Panc1 (cell line): Measurements from ENCODE around the gene LITAF. TPM values are rescaled to one million over a fixed set of nuclear protein-coding genes. Genes with fewer than 3 reads are reported as not detected.

Experiments used
- ATAC-seq: fragments of 200-7000 bp; cut with Tn5 transposase; 2 replicates; pipeline ENCODE4 v1.9.1; 2020; ENCODE audit warnings: mild to moderate bottlenecking, moderate library complexity
- BruUV-seq: library from RNA; stranded (reverse); fragments of 400-500 nt; replicated peaks from 2 replicates; lab custom pipeline; 2021; lab: Mats Ljungman, UMichigan
- CTCF ChIA-PET: fragments of 300-600 bp; sonication (Branson Sonifier 250); formaldehyde crosslinking; loops from one replicate; lab custom pipeline; 2022; ENCODE audit warnings: antibody characterized with exemption; lab: Charles Lee
- POLR2A ChIA-PET: fragments of 300-600 bp; sonication (Branson Sonifier 250); formaldehyde crosslinking; loops from one replicate; lab custom pipeline; 2022; ENCODE audit warnings: antibody characterized with exemption; lab: Charles Lee
- DNase-seq: peaks from one replicate; pipeline ENCODE4 v3.0.0-alpha.2; 2010; ENCODE audit warnings: low read depth, low spot score
- H3K27ac ChIP-seq: 2 replicates; pipeline ENCODE4 v1.5.1; 2011; ENCODE audit warnings: mild to moderate bottlenecking, low read length, inconsistent platforms
- H3K27me3 ChIP-seq: fragments of 200-500 bp; sonication (Bioruptor generic); 2 replicates; pipeline ENCODE4 v1.6.0; 2014; ENCODE audit warnings: low read length, inconsistent platforms; ENCODE audit not compliant: control insufficient read depth, insufficient read depth
- H3K36me3 ChIP-seq: fragments of 200-500 bp; sonication (Bioruptor generic); 2 replicates; pipeline ENCODE4 v1.5.1; 2014; ENCODE audit warnings: inconsistent platforms, mild to moderate bottlenecking, low read length, moderate library complexity; ENCODE audit not compliant: control insufficient read depth, insufficient read depth
- H3K4me1 ChIP-seq: 2 replicates; pipeline ENCODE4 v1.5.1; 2011; ENCODE audit warnings: inconsistent platforms, mild to moderate bottlenecking, low read length, moderate library complexity; ENCODE audit not compliant: control insufficient read depth, insufficient read depth
- H3K4me3 ChIP-seq, 2 experiments: 2 replicates each; pipeline ENCODE4 v1.5.1; 2011 to 2012; ENCODE audit warnings: low read depth in 2 of 2, low read length in 2 of 2, mild to moderate bottlenecking in 2 of 2, inconsistent platforms in 1 of 2, moderate library complexity in 1 of 2
- H3K9me3 ChIP-seq: fragments of 200-500 bp; sonication (Bioruptor generic); 2 replicates; pipeline ENCODE4 v1.5.1; 2014; ENCODE audit warnings: low read depth, mild to moderate bottlenecking, inconsistent platforms, low read length, moderate library complexity; ENCODE audit not compliant: control insufficient read depth, insufficient read depth
- POLR2AphosphoS5 ChIP-seq: IDR thresholded peaks from 2 replicates; pipeline ENCODE4 v1.6.1; 2012; ENCODE audit warnings: mild to moderate bottlenecking, low read depth, low read length, moderate library complexity
- SIN3A ChIP-seq: IDR thresholded peaks from 2 replicates; pipeline ENCODE4 v1.6.1; 2012; ENCODE audit warnings: low read depth, mild to moderate bottlenecking, low read length, moderate library complexity, borderline replicate concordance; ENCODE audit not compliant: insufficient read depth
- TCF7L2 ChIP-seq: IDR thresholded peaks from 2 replicates; pipeline ENCODE4 v1.6.1; 2011; ENCODE audit warnings: mild to moderate bottlenecking, low read depth, low read length, inconsistent platforms
- in situ Hi-C: cut with HindIII; loops from 2 replicates; pipeline ENCODE4 v1.10.0; 2016; ENCODE audit warnings: low sequenced_read_pairs, low pct_unique_long_range_greater_than_20kb
- intact Hi-C: fragments of 100-400 bp; cut with micrococcal nuclease; formaldehyde crosslinking; loops from one replicate; pipeline ENCODE4 v1.10.0; 2022; ENCODE audit not compliant: unreplicated experiment
- total RNA-seq: library from RNA; stranded (reverse); gene quantifications from one replicate; pipeline ENCODE4 v1.2.1, GENCODE V29; 2021; ENCODE audit not compliant: unreplicated experiment
- TF ChIP-seq, protein P1 (sequence below), 2 experiments: IDR thresholded peaks; 2 replicates each; pipeline ENCODE4 v1.6.1; 2011 to 2012; ENCODE audit warnings: low read depth in 2 of 2, control low read depth in 1 of 2, low read length in 1 of 2, mild to moderate bottlenecking in 1 of 2, moderate library complexity in 1 of 2; ENCODE audit not compliant: insufficient read depth in 1 of 2
- TF ChIP-seq, protein P2 (sequence below): fragments of 450-650 bp; IDR thresholded peaks from 2 replicates; pipeline ENCODE4 v1.5.1; 2017; ENCODE audit warnings: mild to moderate bottlenecking

The LITAF gene
- total RNA-seq, 1 experiment from 2014 or later: 85.2 TPM

DNA sequence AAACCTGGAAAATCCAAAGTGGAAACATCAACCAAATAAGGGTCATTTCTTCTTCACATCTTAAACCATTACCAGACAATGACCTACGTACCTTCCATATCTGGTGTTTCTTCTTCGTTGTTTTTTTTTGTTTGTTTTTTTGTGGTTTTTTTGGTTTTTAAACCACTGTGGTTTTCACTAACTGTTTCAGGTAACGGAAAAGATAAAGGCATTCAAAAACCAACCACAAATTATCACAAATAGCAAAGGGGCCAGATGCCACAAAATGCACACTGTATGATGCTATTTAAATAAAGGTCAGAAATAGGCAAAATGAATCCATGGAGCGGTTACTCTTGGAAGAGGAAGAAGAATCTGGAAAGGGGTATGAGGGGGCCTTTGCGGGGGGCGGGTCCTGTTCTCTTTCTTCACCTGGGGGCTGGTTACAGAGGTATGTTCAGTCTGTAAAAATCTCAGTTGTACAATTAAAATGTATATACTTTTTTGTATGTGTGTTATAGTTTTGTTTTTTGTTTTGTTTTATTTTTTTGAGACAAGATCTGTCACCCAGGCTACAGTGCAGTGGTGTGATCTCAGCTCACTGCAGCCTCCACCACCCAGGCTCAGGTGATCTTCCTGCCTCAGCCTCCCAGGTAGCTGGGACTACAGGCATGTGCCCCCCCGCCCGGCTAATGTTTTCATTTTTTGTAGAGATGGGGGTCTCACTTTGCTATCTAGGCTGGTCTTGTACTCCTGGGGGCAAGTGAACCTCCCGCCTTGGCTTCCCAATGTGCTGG lies 29.6 kb downstream of the LITAF start:
- BruUV-seq: no TSS peak
- peaks cover 3% of the 10 kb centered on the region for H3K4me1 ChIP-seq
- ChIA-PET CTCF (no interaction called here), POLR2A (no interaction called here)
- H3K9me3 ChIP-seq: peaks cover 3% of the 10 kb centered on the region; the same call in 1 of the 2 replicates
- in situ Hi-C loops: no loop called here
- intact Hi-C loops: no loop called here
- no peak for TF ChIP-seq POLR2AphosphoS5
- TF ChIP-seq, protein P1, sequence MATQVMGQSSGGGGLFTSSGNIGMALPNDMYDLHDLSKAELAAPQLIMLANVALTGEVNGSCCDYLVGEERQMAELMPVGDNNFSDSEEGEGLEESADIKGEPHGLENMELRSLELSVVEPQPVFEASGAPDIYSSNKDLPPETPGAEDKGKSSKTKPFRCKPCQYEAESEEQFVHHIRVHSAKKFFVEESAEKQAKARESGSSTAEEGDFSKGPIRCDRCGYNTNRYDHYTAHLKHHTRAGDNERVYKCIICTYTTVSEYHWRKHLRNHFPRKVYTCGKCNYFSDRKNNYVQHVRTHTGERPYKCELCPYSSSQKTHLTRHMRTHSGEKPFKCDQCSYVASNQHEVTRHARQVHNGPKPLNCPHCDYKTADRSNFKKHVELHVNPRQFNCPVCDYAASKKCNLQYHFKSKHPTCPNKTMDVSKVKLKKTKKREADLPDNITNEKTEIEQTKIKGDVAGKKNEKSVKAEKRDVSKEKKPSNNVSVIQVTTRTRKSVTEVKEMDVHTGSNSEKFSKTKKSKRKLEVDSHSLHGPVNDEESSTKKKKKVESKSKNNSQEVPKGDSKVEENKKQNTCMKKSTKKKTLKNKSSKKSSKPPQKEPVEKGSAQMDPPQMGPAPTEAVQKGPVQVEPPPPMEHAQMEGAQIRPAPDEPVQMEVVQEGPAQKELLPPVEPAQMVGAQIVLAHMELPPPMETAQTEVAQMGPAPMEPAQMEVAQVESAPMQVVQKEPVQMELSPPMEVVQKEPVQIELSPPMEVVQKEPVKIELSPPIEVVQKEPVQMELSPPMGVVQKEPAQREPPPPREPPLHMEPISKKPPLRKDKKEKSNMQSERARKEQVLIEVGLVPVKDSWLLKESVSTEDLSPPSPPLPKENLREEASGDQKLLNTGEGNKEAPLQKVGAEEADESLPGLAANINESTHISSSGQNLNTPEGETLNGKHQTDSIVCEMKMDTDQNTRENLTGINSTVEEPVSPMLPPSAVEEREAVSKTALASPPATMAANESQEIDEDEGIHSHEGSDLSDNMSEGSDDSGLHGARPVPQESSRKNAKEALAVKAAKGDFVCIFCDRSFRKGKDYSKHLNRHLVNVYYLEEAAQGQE (IDR thresholded peaks at IDR 0.05; ENCODE audit: insufficient read depth in 1 of 2, low read depth in 2 of 2, low read length in 1 of 2): no peak
- TF ChIP-seq, protein P2, sequence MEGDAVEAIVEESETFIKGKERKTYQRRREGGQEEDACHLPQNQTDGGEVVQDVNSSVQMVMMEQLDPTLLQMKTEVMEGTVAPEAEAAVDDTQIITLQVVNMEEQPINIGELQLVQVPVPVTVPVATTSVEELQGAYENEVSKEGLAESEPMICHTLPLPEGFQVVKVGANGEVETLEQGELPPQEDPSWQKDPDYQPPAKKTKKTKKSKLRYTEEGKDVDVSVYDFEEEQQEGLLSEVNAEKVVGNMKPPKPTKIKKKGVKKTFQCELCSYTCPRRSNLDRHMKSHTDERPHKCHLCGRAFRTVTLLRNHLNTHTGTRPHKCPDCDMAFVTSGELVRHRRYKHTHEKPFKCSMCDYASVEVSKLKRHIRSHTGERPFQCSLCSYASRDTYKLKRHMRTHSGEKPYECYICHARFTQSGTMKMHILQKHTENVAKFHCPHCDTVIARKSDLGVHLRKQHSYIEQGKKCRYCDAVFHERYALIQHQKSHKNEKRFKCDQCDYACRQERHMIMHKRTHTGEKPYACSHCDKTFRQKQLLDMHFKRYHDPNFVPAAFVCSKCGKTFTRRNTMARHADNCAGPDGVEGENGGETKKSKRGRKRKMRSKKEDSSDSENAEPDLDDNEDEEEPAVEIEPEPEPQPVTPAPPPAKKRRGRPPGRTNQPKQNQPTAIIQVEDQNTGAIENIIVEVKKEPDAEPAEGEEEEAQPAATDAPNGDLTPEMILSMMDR: no peak
- TF ChIP-seq TCF7L2: no peak
- TF ChIP-seq SIN3A: no peak
- no peak for ATAC-seq
- H3K27me3 ChIP-seq: no peaks in the 10 kb centered on the region
- H3K4me3 ChIP-seq: no peak overlapping the region
- H3K27ac ChIP-seq: no peak overlapping the region
- no peak for DNase-seq
- H3K36me3 ChIP-seq: no peaks in the 10 kb centered on the region

DNA sequence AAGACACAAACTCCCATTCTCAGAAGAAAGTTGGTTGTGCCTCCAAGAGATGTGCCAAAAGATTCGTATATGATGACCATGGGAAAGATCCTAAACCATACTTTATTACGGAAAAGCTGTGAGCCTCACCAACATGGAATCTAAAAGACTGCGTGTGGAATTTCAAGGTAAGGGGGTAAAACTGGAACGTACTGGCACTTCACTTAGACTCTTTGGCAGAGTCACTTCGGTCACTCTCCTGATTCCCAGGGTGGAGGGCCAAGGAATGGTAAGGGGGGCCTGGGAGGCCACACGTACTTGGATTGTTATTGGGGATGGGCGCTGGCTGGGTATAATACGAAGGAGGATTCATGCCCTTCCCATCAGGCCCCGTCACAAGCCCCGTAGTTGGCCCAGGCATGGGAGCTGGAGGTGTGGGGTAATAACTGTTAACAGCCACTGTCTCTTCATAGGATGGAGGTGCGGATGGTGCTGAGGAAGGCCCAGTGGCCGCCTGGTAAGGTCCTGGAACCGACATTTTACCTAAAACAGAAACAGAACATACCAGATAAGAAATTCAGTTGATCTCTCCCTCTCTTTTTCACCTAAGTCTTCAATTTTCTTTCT lies 30.4 kb downstream of the LITAF start:
- Histone ChIP-seq H3K4me1 (peaks cover 3% of the 10 kb centered on the region), H3K27me3 (no peaks in the 10 kb centered on the region), H3K4me3 (no peak overlapping the region), H3K36me3 (no peaks in the 10 kb centered on the region), H3K27ac (no peak overlapping the region), H3K9me3 (peaks cover 3% of the 10 kb centered on the region; the same call in 1 of the 2 replicates)
- ChIA-PET POLR2A (no interaction called here), CTCF (no interaction called here)
- ATAC-seq (no peak), DNase-seq (no peak)
- TF ChIP-seq SIN3A (no peak), TCF7L2 (no peak)
- BruUV-seq: no TSS peak
- intact Hi-C loops (no loop called here), in situ Hi-C loops (no loop called here)

DNA sequence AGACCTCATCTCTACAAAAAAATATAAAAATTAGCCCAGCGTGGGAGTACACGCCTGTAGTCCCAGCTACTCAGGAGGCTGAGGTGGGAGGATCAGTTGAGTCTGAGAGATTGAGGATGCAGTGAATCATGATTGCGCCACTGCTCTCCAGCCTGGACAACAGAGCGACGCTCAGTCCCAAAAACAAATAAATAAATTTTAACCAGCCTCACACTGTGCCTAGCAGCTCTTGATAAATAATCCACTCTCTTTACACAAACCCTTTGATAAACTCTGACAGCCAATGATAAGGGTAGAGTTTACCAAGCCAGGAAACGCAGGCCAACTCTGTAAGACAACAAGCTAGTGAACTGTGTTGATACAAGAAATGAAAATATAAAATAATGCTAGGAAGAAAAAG lies 32.7 kb downstream of the LITAF start:
- ATAC-seq (no peak), DNase-seq (no peak)
- POLR2A ChIA-PET: no interaction called here
- H3K9me3 ChIP-seq: peaks cover 3% of the 10 kb centered on the region; the same call in 1 of the 2 replicates
- H3K27ac ChIP-seq: no peak overlapping the region
- TF ChIP-seq TCF7L2: no peak
- TF ChIP-seq, protein P1 (IDR thresholded peaks at IDR 0.05; ENCODE audit: insufficient read depth in 1 of 2, low read depth in 2 of 2, low read length in 1 of 2): no peak
- no peak for TF ChIP-seq POLR2AphosphoS5
- TF ChIP-seq, protein P2: no peak
- TF ChIP-seq SIN3A: no peak
- H3K4me3 ChIP-seq: no peak overlapping the region
- no peaks in the 10 kb centered on the region for H3K36me3 ChIP-seq
- in situ Hi-C loops: no loop called here
- intact Hi-C loops: no loop called here
- CTCF ChIA-PET: no interaction called here
- no peaks in the 10 kb centered on the region for H3K4me1 ChIP-seq
- H3K27me3 ChIP-seq: no peaks in the 10 kb centered on the region
- no TSS peak for BruUV-seq
